ENCODE results near the gene SREBF2. TPM values are rescaled to one million over a fixed set of nuclear protein-coding genes. Genes with fewer than 3 reads are reported as not detected.
A peak's percentile ranks its signal among the peaks of the same experiment; 100 is the strongest.

SREBF2 gene
- total RNA-seq, 2 experiments from 2014 or later = 167 to 312 TPM

GRCh38 chr22:41821471-41822316 lies 11.2 kb upstream of the SREBF2 start:
- intact Hi-C loops (cut with micrococcal nuclease; ENCODE audit: unreplicated experiment) = loop anchor here (2.0 to 5.0 kb wide), 4 partner anchors 106 to 135 kb away; partner anchors contain the start of genes MEI1 and TNFRSF13C
- H4K20me1 ChIP-seq (ENCODE audit: insufficient read depth, low read length) = no peaks in the 10 kb centered on the region

GRCh38 chr22:41822317-41823057 lies 10.4 kb upstream of the SREBF2 start:
- BruUV-seq (replicated peaks) = no TSS peak
- peaks cover 19% of the 10 kb centered on the region for H3K36me3 ChIP-seq (ENCODE audit: insufficient read depth, low read length)
- no peak for TF ChIP-seq EZH2phosphoT487 (IDR thresholded peaks at IDR 0.05; ENCODE audit: borderline replicate concordance, low read depth, low read length)
- TF ChIP-seq CTCF (conservative IDR thresholded peaks at IDR 0.05; ENCODE audit: low read length) = peak; percentile 87
- H3K9me2 ChIP-seq (ENCODE audit: insufficient read depth, low read length) = no peaks in the 10 kb centered on the region
- H3K9me3 ChIP-seq (ENCODE audit: low read length) = no peaks in the 10 kb centered on the region
- H3K27ac ChIP-seq (ENCODE audit: low read depth, low read length, poor library complexity, severe bottlenecking) = no peak overlapping the region
- DNase-seq (ENCODE audit: low spot score) = peak; percentile 84
- intact Hi-C loops (cut with micrococcal nuclease; ENCODE audit: unreplicated experiment) = loop anchor here (2.0 to 5.0 kb wide), 4 partner anchors 105 to 134 kb away; partner anchors contain the start of genes MEI1 and TNFRSF13C
- no peaks in the 10 kb centered on the region for H3K79me2 ChIP-seq (ENCODE audit: insufficient read depth, low read depth, low read length)
- no peak overlapping the region for H2AFZ ChIP-seq (ENCODE audit: low read length)
- no peaks in the 10 kb centered on the region for H4K20me1 ChIP-seq (ENCODE audit: insufficient read depth, low read length)
- no peaks in the 10 kb centered on the region for H3K4me1 ChIP-seq (ENCODE audit: insufficient read depth, low read length, poor library complexity, severe bottlenecking)
- H3K4me2 ChIP-seq (ENCODE audit: low read length) = no peak overlapping the region
- CTCF ChIA-PET (ENCODE audit: unreplicated experiment) = interaction anchor here (0.6 kb wide), 1 partner anchor 103 kb away, joined by 4 read pairs; no protein-coding TSS in a partner anchor
- POLR2A ChIA-PET = no interaction called here
- no peak overlapping the region for H3K4me3 ChIP-seq (ENCODE audit: low read depth, low read length, poor library complexity, severe bottlenecking)

More at GRCh38 chr22:41821471-41822316, 11.2 kb upstream of the SREBF2 start:
- TF ChIP-seq CTCF (conservative IDR thresholded peaks at IDR 0.05; ENCODE audit: low read length) (no peak), EZH2phosphoT487 (IDR thresholded peaks at IDR 0.05; ENCODE audit: borderline replicate concordance, low read depth, low read length) (no peak)
- Histone ChIP-seq H2AFZ (ENCODE audit: low read length) (no peak overlapping the region), H3K4me3 (ENCODE audit: low read depth, low read length, poor library complexity, severe bottlenecking) (no peak overlapping the region), H3K27ac (ENCODE audit: low read depth, low read length, poor library complexity, severe bottlenecking) (no peak overlapping the region), H3K79me2 (ENCODE audit: insufficient read depth, low read depth, low read length) (no peaks in the 10 kb centered on the region), H3K9me3 (ENCODE audit: low read length) (no peaks in the 10 kb centered on the region), H3K4me1 (ENCODE audit: insufficient read depth, low read length, poor library complexity, severe bottlenecking) (no peaks in the 10 kb centered on the region), H3K4me2 (ENCODE audit: low read length) (no peak overlapping the region), H3K9me2 (ENCODE audit: insufficient read depth, low read length) (no peaks in the 10 kb centered on the region), H3K36me3 (ENCODE audit: insufficient read depth, low read length) (peaks cover 19% of the 10 kb centered on the region)
- DNase-seq (ENCODE audit: low spot score) = no peak
- BruUV-seq (replicated peaks) = no TSS peak
- POLR2A ChIA-PET = no interaction called here
- CTCF ChIA-PET (ENCODE audit: unreplicated experiment) = no interaction called here
